ENCODE data around the gene CCL2.

The CCL2 gene

GRCh38 chr17:34287875-34288274, 32.8 kb downstream of the CCL2 start:
- no peak overlapping the region for H3K4me3 ChIP-seq (ENCODE audit: insufficient read depth, low read depth, low read length, poor library complexity, severe bottlenecking)
- no peaks in the 10 kb centered on the region for H3K4me1 ChIP-seq (ENCODE audit: control insufficient read depth, insufficient read depth, low read length, poor library complexity, severe bottlenecking)
- no peaks in the 10 kb centered on the region for H3K36me3 ChIP-seq (ENCODE audit: control insufficient read depth, insufficient read depth, low read length)
- H3K27ac ChIP-seq (ENCODE audit: insufficient read depth, low read length, poor library complexity, severe bottlenecking): no peak overlapping the region
- no peaks in the 10 kb centered on the region for H3K9me3 ChIP-seq (ENCODE audit: control insufficient read depth, low read length)
- no peaks in the 10 kb centered on the region for H3K27me3 ChIP-seq (replicated peaks; ENCODE audit: control insufficient read depth, insufficient read depth, low read length, poor library complexity, severe bottlenecking)
- DNase-seq: no peak

- Histone ChIP-seq H3K27ac (ENCODE audit: insufficient read depth, low read length, poor library complexity, severe bottlenecking) (no peak overlapping the region), H3K4me3 (ENCODE audit: insufficient read depth, low read depth, low read length, poor library complexity, severe bottlenecking) (no peak overlapping the region), H3K27me3 (replicated peaks; ENCODE audit: control insufficient read depth, insufficient read depth, low read length, poor library complexity, severe bottlenecking) (no peaks in the 10 kb centered on the region), H3K9me3 (ENCODE audit: control insufficient read depth, low read length) (no peaks in the 10 kb centered on the region), H3K4me1 (ENCODE audit: control insufficient read depth, insufficient read depth, low read length, poor library complexity, severe bottlenecking) (no peaks in the 10 kb centered on the region), H3K36me3 (ENCODE audit: control insufficient read depth, insufficient read depth, low read length) (no peaks in the 10 kb centered on the region)
- no peak for DNase-seq
These were observed 35.5 kb downstream of the CCL2 start for GRCh38 chr17:34290586-34290985.

- Histone ChIP-seq H3K27me3 (replicated peaks; ENCODE audit: control insufficient read depth, insufficient read depth, low read length, poor library complexity, severe bottlenecking) (no peaks in the 10 kb centered on the region), H3K4me1 (ENCODE audit: control insufficient read depth, insufficient read depth, low read length, poor library complexity, severe bottlenecking) (no peaks in the 10 kb centered on the region), H3K27ac (ENCODE audit: insufficient read depth, low read length, poor library complexity, severe bottlenecking) (no peak overlapping the region), H3K9me3 (ENCODE audit: control insufficient read depth, low read length) (no peaks in the 10 kb centered on the region), H3K36me3 (ENCODE audit: control insufficient read depth, insufficient read depth, low read length) (no peaks in the 10 kb centered on the region), H3K4me3 (ENCODE audit: insufficient read depth, low read depth, low read length, poor library complexity, severe bottlenecking) (no peak overlapping the region)
- no peak for DNase-seq
These were observed 36.8 kb downstream of the CCL2 start for GRCh38 chr17:34291721-34292348.

- no peaks in the 10 kb centered on the region for H3K27me3 ChIP-seq (replicated peaks; ENCODE audit: control insufficient read depth, insufficient read depth, low read length, poor library complexity, severe bottlenecking)
- no peak overlapping the region for H3K4me3 ChIP-seq (ENCODE audit: insufficient read depth, low read depth, low read length, poor library complexity, severe bottlenecking)
- no peaks in the 10 kb centered on the region for H3K9me3 ChIP-seq (ENCODE audit: control insufficient read depth, low read length)
- H3K4me1 ChIP-seq (ENCODE audit: control insufficient read depth, insufficient read depth, low read length, poor library complexity, severe bottlenecking): no peaks in the 10 kb centered on the region
- no peak for DNase-seq
- no peak overlapping the region for H3K27ac ChIP-seq (ENCODE audit: insufficient read depth, low read length, poor library complexity, severe bottlenecking)
- H3K36me3 ChIP-seq (ENCODE audit: control insufficient read depth, insufficient read depth, low read length): no peaks in the 10 kb centered on the region
These were observed 43.9 kb downstream of the CCL2 start for GRCh38 chr17:34299027-34299426.

- Histone ChIP-seq H3K4me3 (ENCODE audit: insufficient read depth, low read depth, low read length, poor library complexity, severe bottlenecking) (no peak overlapping the region), H3K4me1 (ENCODE audit: control insufficient read depth, insufficient read depth, low read length, poor library complexity, severe bottlenecking) (no peaks in the 10 kb centered on the region), H3K9me3 (ENCODE audit: control insufficient read depth, low read length) (no peaks in the 10 kb centered on the region), H3K27ac (ENCODE audit: insufficient read depth, low read length, poor library complexity, severe bottlenecking) (no peak overlapping the region), H3K36me3 (ENCODE audit: control insufficient read depth, insufficient read depth, low read length) (no peaks in the 10 kb centered on the region), H3K27me3 (replicated peaks; ENCODE audit: control insufficient read depth, insufficient read depth, low read length, poor library complexity, severe bottlenecking) (no peaks in the 10 kb centered on the region)
- DNase-seq: no peak
These were observed 45.0 kb downstream of the CCL2 start for GRCh38 chr17:34299956-34300577.

GRCh38 chr17:34300652-34301370, 45.7 kb downstream of the CCL2 start:
- no peak for DNase-seq

GRCh38 chr17:34301986-34302385, 46.9 kb downstream of the CCL2 start:
- no peak overlapping the region for H3K27ac ChIP-seq (ENCODE audit: insufficient read depth, low read length, poor library complexity, severe bottlenecking)
- H3K27me3 ChIP-seq (replicated peaks; ENCODE audit: control insufficient read depth, insufficient read depth, low read length, poor library complexity, severe bottlenecking): no peaks in the 10 kb centered on the region
- H3K4me1 ChIP-seq (ENCODE audit: control insufficient read depth, insufficient read depth, low read length, poor library complexity, severe bottlenecking): no peaks in the 10 kb centered on the region
- no peak for DNase-seq
- no peaks in the 10 kb centered on the region for H3K36me3 ChIP-seq (ENCODE audit: control insufficient read depth, insufficient read depth, low read length)
- H3K9me3 ChIP-seq (ENCODE audit: control insufficient read depth, low read length): no peaks in the 10 kb centered on the region
- no peak overlapping the region for H3K4me3 ChIP-seq (ENCODE audit: insufficient read depth, low read depth, low read length, poor library complexity, severe bottlenecking)

More at GRCh38 chr17:34300652-34301370, 45.7 kb downstream of the CCL2 start:
- Histone ChIP-seq H3K27ac (ENCODE audit: insufficient read depth, low read length, poor library complexity, severe bottlenecking) (no peak overlapping the region), H3K4me1 (ENCODE audit: control insufficient read depth, insufficient read depth, low read length, poor library complexity, severe bottlenecking) (no peaks in the 10 kb centered on the region), H3K27me3 (replicated peaks; ENCODE audit: control insufficient read depth, insufficient read depth, low read length, poor library complexity, severe bottlenecking) (no peaks in the 10 kb centered on the region), H3K36me3 (ENCODE audit: control insufficient read depth, insufficient read depth, low read length) (no peaks in the 10 kb centered on the region), H3K9me3 (ENCODE audit: control insufficient read depth, low read length) (no peaks in the 10 kb centered on the region), H3K4me3 (ENCODE audit: insufficient read depth, low read depth, low read length, poor library complexity, severe bottlenecking) (no peak overlapping the region)

- Histone ChIP-seq H3K27ac (ENCODE audit: insufficient read depth, low read length, poor library complexity, severe bottlenecking) (no peak overlapping the region), H3K27me3 (replicated peaks; ENCODE audit: control insufficient read depth, insufficient read depth, low read length, poor library complexity, severe bottlenecking) (no peaks in the 10 kb centered on the region), H3K36me3 (ENCODE audit: control insufficient read depth, insufficient read depth, low read length) (no peaks in the 10 kb centered on the region), H3K4me3 (ENCODE audit: insufficient read depth, low read depth, low read length, poor library complexity, severe bottlenecking) (no peak overlapping the region), H3K9me3 (ENCODE audit: control insufficient read depth, low read length) (no peaks in the 10 kb centered on the region), H3K4me1 (ENCODE audit: control insufficient read depth, insufficient read depth, low read length, poor library complexity, severe bottlenecking) (no peaks in the 10 kb centered on the region)
- no peak for DNase-seq
These were observed 47.6 kb downstream of the CCL2 start for GRCh38 chr17:34302636-34303035.

GRCh38 chr17:34303606-34304005, 48.5 kb downstream of the CCL2 start:
- Histone ChIP-seq H3K27me3 (replicated peaks; ENCODE audit: control insufficient read depth, insufficient read depth, low read length, poor library complexity, severe bottlenecking) (no peaks in the 10 kb centered on the region), H3K9me3 (ENCODE audit: control insufficient read depth, low read length) (no peaks in the 10 kb centered on the region), H3K4me1 (ENCODE audit: control insufficient read depth, insufficient read depth, low read length, poor library complexity, severe bottlenecking) (no peaks in the 10 kb centered on the region), H3K27ac (ENCODE audit: insufficient read depth, low read length, poor library complexity, severe bottlenecking) (no peak overlapping the region), H3K36me3 (ENCODE audit: control insufficient read depth, insufficient read depth, low read length) (no peaks in the 10 kb centered on the region), H3K4me3 (ENCODE audit: insufficient read depth, low read depth, low read length, poor library complexity, severe bottlenecking) (no peak overlapping the region)
- DNase-seq: no peak

- H3K36me3 ChIP-seq (ENCODE audit: control insufficient read depth, insufficient read depth, low read length): no peaks in the 10 kb centered on the region
- no peak overlapping the region for H3K27ac ChIP-seq (ENCODE audit: insufficient read depth, low read length, poor library complexity, severe bottlenecking)
- no peaks in the 10 kb centered on the region for H3K9me3 ChIP-seq (ENCODE audit: control insufficient read depth, low read length)
- H3K4me1 ChIP-seq (ENCODE audit: control insufficient read depth, insufficient read depth, low read length, poor library complexity, severe bottlenecking): no peaks in the 10 kb centered on the region
- H3K4me3 ChIP-seq (ENCODE audit: insufficient read depth, low read depth, low read length, poor library complexity, severe bottlenecking): no peak overlapping the region
- no peak for DNase-seq
- H3K27me3 ChIP-seq (replicated peaks; ENCODE audit: control insufficient read depth, insufficient read depth, low read length, poor library complexity, severe bottlenecking): no peaks in the 10 kb centered on the region
These were observed 50.0 kb downstream of the CCL2 start for GRCh38 chr17:34305061-34305460.

Measured in effector memory CD4-positive, alpha-beta T cell (primary cell).